Lung (tissue), 12 donors: ENCODE data around the gene TMEFF2. TPM values are rescaled to one million over a fixed set of nuclear protein-coding genes. Genes with fewer than 3 reads are reported as not detected.

Experiments
- ATAC-seq: fragments of 200-7000 bp; cut with Tn5 transposase; one replicate; pipeline ENCODE4 v1.9.1; 2020; ENCODE audit warnings: moderate number of reproducible peaks; ENCODE audit not compliant: insufficient read depth, low FRiP score
- DNase-seq, 3 donors: peaks; one replicate each; pipeline ENCODE4 v3.0.0-alpha.2; 2013 to 2017
- H3K27ac ChIP-seq, 2 donors: one replicate each; pipeline ENCODE4 v1.5.1; 2013; ENCODE audit warnings: mild to moderate bottlenecking in 2 of 2, moderate library complexity in 2 of 2, control low read depth in 1 of 2, inconsistent platforms in 1 of 2, low read depth in 1 of 2, low read length in 1 of 2
- H3K27me3 ChIP-seq, 3 donors: one replicate each; pipeline ENCODE4 v1.5.1; 2013; ENCODE audit warnings: low read length in 2 of 3; ENCODE audit not compliant: control insufficient read depth in 3 of 3, insufficient read depth in 3 of 3
- H3K36me3 ChIP-seq, 4 donors: one replicate each; pipeline ENCODE4 v1.5.1; 2013; ENCODE audit warnings: low read length in 4 of 4, mild to moderate bottlenecking in 1 of 4, moderate library complexity in 1 of 4; ENCODE audit not compliant: control insufficient read depth in 4 of 4, insufficient read depth in 4 of 4
- H3K4me1 ChIP-seq, 5 donors: one replicate each; pipeline ENCODE4 v1.5.1; 2013; ENCODE audit warnings: low read length in 5 of 5, mild to moderate bottlenecking in 2 of 5, moderate library complexity in 1 of 5; ENCODE audit not compliant: control insufficient read depth in 5 of 5, insufficient read depth in 5 of 5
- H3K4me3 ChIP-seq: one replicate; pipeline ENCODE4 v1.5.1; 2013; ENCODE audit warnings: mild to moderate bottlenecking, control low read depth, moderate library complexity
- H3K9ac ChIP-seq, 2 donors: one replicate each; pipeline ENCODE4 v1.5.1; 2013; ENCODE audit warnings: low read length in 2 of 2, control low read depth in 1 of 2; ENCODE audit not compliant: insufficient read depth in 1 of 2
- H3K9me3 ChIP-seq, 4 donors: one replicate each; pipeline ENCODE4 v1.5.1; 2013; ENCODE audit warnings: low read length in 3 of 4, mild to moderate bottlenecking in 1 of 4, moderate library complexity in 1 of 4; ENCODE audit not compliant: control insufficient read depth in 4 of 4, insufficient read depth in 3 of 4
- CTCF ChIP-seq: IDR thresholded peaks from 2 replicates; pipeline ENCODE4 v1.5.1; 2012; ENCODE audit warnings: mild to moderate bottlenecking; ENCODE audit errors: control extremely low read depth, extremely low read depth
- WGBS, 2 donors: extraction: QIAGEN DNeasy Blood & Tissue Kit; methylation state at CpG; one replicate each; pipeline ENCODE4 v1.1.7; 2013; 5-methylcytosine and 5-hydroxymethylcytosine counted together
- polyA plus RNA-seq, 2 donors: library from polyadenylated mRNA; stranded (reverse); fragments of 200-250 nt; gene quantifications; one replicate each; pipeline ENCODE4 v1.2.1, GENCODE V29; 2013
- total RNA-seq, 2 donors: library from RNA; depleted of rRNA in 1 of 2; stranded (reverse); fragments of >200 nt in 1 of 2; gene quantifications; one replicate each; pipeline ENCODE4 v1.2.1, GENCODE V29; 2014 to 2021
- donor health status: control.
- donor health status: control.
- donor health status: Bipolar disorder and iron deficiency.
- donor health status: healthy.
- donor health status: DM: yes; HTN: yes; CAD: no.

TMEFF2 gene
- total and polyA plus RNA-seq, 4 donors: 0.43 TPM; not detected in 3

DNA sequence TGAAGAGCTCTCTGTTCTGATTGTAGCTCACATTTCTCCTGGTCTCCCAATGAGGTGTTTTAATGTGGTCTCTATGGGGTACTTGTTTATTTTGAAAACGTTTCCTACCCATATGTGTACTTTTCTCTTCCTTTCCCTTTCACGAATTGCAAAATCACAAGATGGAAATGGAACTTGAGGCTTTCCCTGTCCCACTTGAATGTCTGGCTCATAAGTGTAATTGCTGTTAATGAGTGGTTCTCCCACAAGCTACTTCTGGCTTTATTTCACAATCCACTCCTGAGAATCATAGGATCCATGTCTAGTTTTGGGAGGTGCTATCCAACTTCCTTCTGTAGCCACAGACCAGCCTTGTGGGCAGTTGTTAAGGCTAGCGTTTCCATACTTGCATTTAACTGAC lies 266.7 kb downstream of the TMEFF2 start:
- peak in 2 of 3 donors; percentile 13 to 17 for DNase-seq
- Histone ChIP-seq H3K27me3 (no peaks in the 10 kb centered on the region), H3K4me3 (no peak overlapping the region), H3K36me3 (no peaks in the 10 kb centered on the region), H3K27ac (no peak overlapping the region), H3K4me1 (peaks cover 0 to 16% (median 6%) of the 10 kb centered on the region in 5 donors), H3K9me3 (no peaks in the 10 kb centered on the region), H3K9ac (no peak overlapping the region)
- TF ChIP-seq CTCF: no peak
- ATAC-seq: peak; percentile 79
- 16 to 33% methylated on average over 3 of the region's 3 CpGs for WGBS, 2 donors

GRCh38 chr2:191927319-191927867 lies 267.3 kb downstream of the TMEFF2 start:
- 24 to 63% methylated on average over 4 of the region's 4 CpGs for WGBS, 2 donors
- Histone ChIP-seq H3K4me1 (peaks cover 0 to 16% (median 6%) of the 10 kb centered on the region in 5 donors), H3K4me3 (no peak overlapping the region), H3K9me3 (no peaks in the 10 kb centered on the region), H3K36me3 (no peaks in the 10 kb centered on the region), H3K9ac (no peak overlapping the region), H3K27ac (no peak overlapping the region), H3K27me3 (no peaks in the 10 kb centered on the region)
- ATAC-seq: peak; percentile 70
- DNase-seq: peak in 2 of 3 donors; percentile 9 to 49
- TF ChIP-seq CTCF: no peak

DNA sequence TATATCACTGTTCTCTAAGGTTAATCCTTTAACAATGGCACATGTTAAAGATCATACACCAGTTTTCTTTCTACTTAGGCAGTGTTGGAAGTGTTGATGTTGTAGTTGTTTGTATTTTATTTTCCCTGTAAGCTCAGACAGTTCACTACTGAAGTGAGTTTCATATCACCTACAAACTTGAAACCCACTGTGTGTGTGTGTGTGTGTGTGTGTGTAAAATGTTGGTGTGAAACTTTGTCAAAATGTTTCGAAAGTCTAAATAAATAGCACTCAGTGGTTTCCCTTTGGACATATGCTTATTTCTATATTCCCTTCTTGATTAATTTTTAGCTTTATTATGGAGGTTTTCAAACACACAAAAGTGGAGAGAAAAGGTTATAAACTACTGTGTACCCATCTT lies 268.1 kb downstream of the TMEFF2 start:
- no peak overlapping the region for H3K4me3 ChIP-seq
- DNase-seq (no peak), ATAC-seq (no peak)
- H3K4me1 ChIP-seq: peaks cover 0 to 14% (median 6%) of the 10 kb centered on the region in 5 donors
- WGBS, 2 donors: 76 to 91% methylated on average over 1 of the region's 1 CpG
- no peaks in the 10 kb centered on the region for H3K27me3 ChIP-seq
- no peak overlapping the region for H3K27ac ChIP-seq
- H3K36me3 ChIP-seq: no peaks in the 10 kb centered on the region
- H3K9me3 ChIP-seq: no peaks in the 10 kb centered on the region
- no peak overlapping the region for H3K9ac ChIP-seq
- TF ChIP-seq CTCF: no peak

GRCh38 chr2:191923652-191923997 lies 271.1 kb downstream of the TMEFF2 start:
- H3K9me3 ChIP-seq: no peaks in the 10 kb centered on the region
- H3K27me3 ChIP-seq: no peaks in the 10 kb centered on the region
- no peak overlapping the region for H3K4me3 ChIP-seq
- peaks cover 0 to 12% (median 6%) of the 10 kb centered on the region in 5 donors for H3K4me1 ChIP-seq
- H3K27ac ChIP-seq: no peak overlapping the region
- H3K36me3 ChIP-seq: no peaks in the 10 kb centered on the region
- DNase-seq (no peak), ATAC-seq (no peak)
- no peak for TF ChIP-seq CTCF
- H3K9ac ChIP-seq: no peak overlapping the region
